GM12873 (cell line): ENCODE measurements around the gene ARMC5.
A peak's percentile ranks its signal among the peaks of the same experiment; 100 is the strongest.

Source experiments
- CTCF ChIP-seq: IDR thresholded peaks from 2 replicates; pipeline ENCODE4 v1.5.1; 2012; ENCODE audit warnings: low read depth, mild to moderate bottlenecking, moderate library complexity, low read length, control low read depth; ENCODE audit not compliant: insufficient read depth; ENCODE audit errors: missing control alignments

ARMC5 gene

GRCh38 chr16:31460582-31461002, 1.3 kb downstream of the ARMC5 start:
- TF ChIP-seq CTCF, result peak; percentile 67

- no peak for TF ChIP-seq CTCF
These were observed 2.1 kb downstream of the ARMC5 start for GRCh38 chr16:31461201-31461920.

- no peak for TF ChIP-seq CTCF
These were observed 2.9 kb downstream of the ARMC5 start for GRCh38 chr16:31461921-31462804.

- TF ChIP-seq CTCF, result no peak
These were observed 5.1 kb downstream of the ARMC5 start for GRCh38 chr16:31464348-31464769.

GRCh38 chr16:31464781-31465260, 5.5 kb downstream of the ARMC5 start:
- no peak for TF ChIP-seq CTCF

GRCh38 chr16:31465788-31466370, 6.6 kb downstream of the ARMC5 start:
- no peak for TF ChIP-seq CTCF

- no peak for TF ChIP-seq CTCF
These were observed 7.1 kb downstream of the ARMC5 start for GRCh38 chr16:31466381-31466841.
